Stomach (tissue), 4 donors: ENCODE results near the gene CHAF1B.

Source experiments
- POLR2A ChIP-seq, 4 donors: fragments of 450-650 bp; IDR thresholded peaks; one replicate each; pipeline ENCODE4 v1.6.1; 2016; ENCODE audit warnings: antibody characterized with exemption in 4 of 4, control low read depth in 2 of 4, mild to moderate bottlenecking in 1 of 4, moderate library complexity in 1 of 4
- TF ChIP-seq, protein P1 (sequence below), 7 experiments: fragments of 450-650 bp in 4 of 7; fragments of 200-600 bp in 3 of 7; sonication (generic) in 3 of 7; IDR thresholded peaks; one replicate each; pipeline ENCODE4 v1.5.1; 2016 to 2019; ENCODE audit warnings: antibody characterized with exemption in 7 of 7, control low read depth in 2 of 7, mild to moderate bottlenecking in 1 of 7

DNA sequence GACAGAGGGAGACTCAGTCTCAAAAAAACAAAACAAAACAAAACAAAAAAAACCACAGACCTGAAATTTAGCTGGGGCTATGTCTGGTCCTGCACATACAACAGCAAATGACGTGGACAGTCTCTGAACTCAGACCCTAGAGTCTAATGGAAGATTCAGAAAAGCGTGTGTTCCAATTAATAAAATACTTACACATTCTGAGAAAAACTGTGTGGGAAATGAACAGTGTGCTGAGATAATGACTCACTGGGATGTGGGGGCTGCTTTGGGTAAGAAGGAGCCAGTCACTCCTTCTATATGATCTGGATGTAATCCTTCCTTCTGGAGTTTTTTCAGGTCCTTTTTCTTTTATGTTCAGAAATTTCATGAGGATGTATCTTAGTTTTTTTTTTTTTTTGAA lies 65.3 kb downstream of the CHAF1B start:
- TF ChIP-seq, protein P1, sequence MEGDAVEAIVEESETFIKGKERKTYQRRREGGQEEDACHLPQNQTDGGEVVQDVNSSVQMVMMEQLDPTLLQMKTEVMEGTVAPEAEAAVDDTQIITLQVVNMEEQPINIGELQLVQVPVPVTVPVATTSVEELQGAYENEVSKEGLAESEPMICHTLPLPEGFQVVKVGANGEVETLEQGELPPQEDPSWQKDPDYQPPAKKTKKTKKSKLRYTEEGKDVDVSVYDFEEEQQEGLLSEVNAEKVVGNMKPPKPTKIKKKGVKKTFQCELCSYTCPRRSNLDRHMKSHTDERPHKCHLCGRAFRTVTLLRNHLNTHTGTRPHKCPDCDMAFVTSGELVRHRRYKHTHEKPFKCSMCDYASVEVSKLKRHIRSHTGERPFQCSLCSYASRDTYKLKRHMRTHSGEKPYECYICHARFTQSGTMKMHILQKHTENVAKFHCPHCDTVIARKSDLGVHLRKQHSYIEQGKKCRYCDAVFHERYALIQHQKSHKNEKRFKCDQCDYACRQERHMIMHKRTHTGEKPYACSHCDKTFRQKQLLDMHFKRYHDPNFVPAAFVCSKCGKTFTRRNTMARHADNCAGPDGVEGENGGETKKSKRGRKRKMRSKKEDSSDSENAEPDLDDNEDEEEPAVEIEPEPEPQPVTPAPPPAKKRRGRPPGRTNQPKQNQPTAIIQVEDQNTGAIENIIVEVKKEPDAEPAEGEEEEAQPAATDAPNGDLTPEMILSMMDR (IDR thresholded peaks at IDR 0.05) = no peak
- no peak for TF ChIP-seq POLR2A (IDR thresholded peaks at IDR 0.05)
